B cell (primary cell): Measurements from ENCODE around the gene PRELID2. TPM values are rescaled to one million over a fixed set of nuclear protein-coding genes. Genes with fewer than 3 reads are reported as not detected.
A peak's percentile ranks its signal among the peaks of the same experiment; 100 is the strongest.

Source experiments
- ATAC-seq: fragments of 200-7000 bp; cut with Tn5 transposase; one replicate; pipeline ENCODE4 v1.10.0; 2021; ENCODE audit warnings: low read depth, mild to moderate bottlenecking, moderate number of reproducible peaks, moderate library complexity
- CTCF ChIA-PET: fragments of 350-600 bp; sonication (Branson Sonifier 250); formaldehyde crosslinking; loops from one replicate; lab custom pipeline; 2021; ENCODE audit warnings: antibody characterized with exemption, inconsistent platforms; lab: Charles Lee
- POLR2A ChIA-PET: fragments of 350-600 bp; sonication (Branson Sonifier 250); formaldehyde crosslinking; loops from one replicate; lab custom pipeline; 2021; ENCODE audit warnings: antibody characterized with exemption; lab: Charles Lee
- DNase-seq: peaks from one replicate; pipeline ENCODE4 v3.0.0; 2013
- H2AFZ ChIP-seq: 2 replicates; pipeline ENCODE4 v1.6.1; 2012; ENCODE audit warnings: mild to moderate bottlenecking, low read depth, low read length; ENCODE audit not compliant: insufficient read depth, poor library complexity, severe bottlenecking
- H3K27ac ChIP-seq, 2 donors: 1 replicate in 1 of 2; 2 replicates in 1 of 2; pipeline ENCODE4 v1.5.1; 2012 to 2013; ENCODE audit warnings: low read length in 2 of 2, mild to moderate bottlenecking in 2 of 2, moderate library complexity in 1 of 2
- H3K27me3 ChIP-seq, 4 experiments: fragments of 200-600 bp in 1 of 4; sonication (generic) in 1 of 4; replicated peaks in 1 of 4; 1 replicate in 2 of 4; 2 replicates in 2 of 4; pipeline versions ENCODE4 v1.6.1 to v1.7.0; 2013 to 2016; ENCODE audit warnings: low read length in 3 of 4, mild to moderate bottlenecking in 2 of 4, mixed read lengths in 1 of 4, moderate library complexity in 1 of 4; ENCODE audit not compliant: insufficient read depth in 4 of 4, control insufficient read depth in 3 of 4; ENCODE audit errors: control extremely low read depth in 1 of 4
- H3K36me3 ChIP-seq, 2 experiments: replicated peaks in 1 of 2; 1 replicate in 1 of 2; 2 replicates in 1 of 2; pipeline versions ENCODE4 v1.6.1 to v1.7.1; 2013; ENCODE audit warnings: low read length in 1 of 2; ENCODE audit not compliant: insufficient read depth in 2 of 2, control insufficient read depth in 1 of 2; ENCODE audit errors: control extremely low read depth in 1 of 2, extremely low read depth in 1 of 2
- H3K4me1 ChIP-seq, 2 donors: fragments of 200-600 bp in 1 of 2; sonication (generic) in 1 of 2; 1 replicate in 1 of 2; 2 replicates in 1 of 2; pipeline versions ENCODE4 v1.5.1 to v1.6.1; 2013 to 2017; ENCODE audit warnings: low read length in 2 of 2; ENCODE audit not compliant: control insufficient read depth in 2 of 2, insufficient read depth in 2 of 2
- H3K4me2 ChIP-seq: replicated peaks from 2 replicates; pipeline ENCODE3; 2012; ENCODE audit warnings: mild to moderate bottlenecking, low read depth, low read length; ENCODE audit not compliant: poor library complexity, severe bottlenecking
- H3K4me3 ChIP-seq, 5 experiments: fragments of 200-600 bp in 1 of 5; sonication (generic) in 1 of 5; 1 replicate in 3 of 5; 2 replicates in 2 of 5; pipeline versions ENCODE4 v1.5.1 to v1.7.0; 2011 to 2016; ENCODE audit warnings: low read length in 4 of 5, mild to moderate bottlenecking in 4 of 5, low read depth in 2 of 5, control low read depth in 1 of 5, moderate library complexity in 1 of 5; ENCODE audit not compliant: insufficient read depth in 1 of 5; ENCODE audit errors: control extremely low read depth in 1 of 5, extremely low read depth in 1 of 5
- H3K79me2 ChIP-seq: fragments of 200-600 bp; sonication (generic); one replicate; pipeline ENCODE4 v1.6.0; 2016; ENCODE audit warnings: low read length; ENCODE audit not compliant: control insufficient read depth, insufficient read depth
- H3K9ac ChIP-seq: fragments of 200-600 bp; sonication (generic); 2 replicates; pipeline ENCODE4 v1.6.1; 2017; ENCODE audit warnings: mild to moderate bottlenecking, low read length, moderate library complexity
- H3K9me3 ChIP-seq, 3 donors: one replicate each; pipeline versions ENCODE4 v1.6.1 to v1.7.1; 2013; ENCODE audit warnings: low read length in 2 of 3; ENCODE audit not compliant: control insufficient read depth in 2 of 3, insufficient read depth in 1 of 3; ENCODE audit errors: control extremely low read depth in 1 of 3
- H4K20me1 ChIP-seq: 2 replicates; pipeline ENCODE4 v1.6.0; 2012; ENCODE audit warnings: mild to moderate bottlenecking, low read length; ENCODE audit not compliant: insufficient read depth, control insufficient read depth, poor library complexity, severe bottlenecking
- H3K27ac Mint-ChIP-seq: one replicate; pipeline ENCODE4 v1.8.0; 2021; ENCODE audit warnings: mixed read lengths
- H3K27me3 Mint-ChIP-seq: one replicate; pipeline ENCODE4 v1.8.0; 2021; ENCODE audit warnings: mixed read lengths
- H3K4me1 Mint-ChIP-seq: one replicate; pipeline ENCODE4 v1.8.0; 2021; ENCODE audit warnings: mixed read lengths
- H3K4me3 Mint-ChIP-seq: one replicate; pipeline ENCODE4 v1.8.0; 2021; ENCODE audit warnings: mixed read lengths
- H3K9me3 Mint-ChIP-seq: one replicate; pipeline ENCODE4 v1.8.0; 2022; ENCODE audit warnings: mixed read lengths; ENCODE audit not compliant: insufficient read depth
- EZH2 ChIP-seq: IDR thresholded peaks from 2 replicates; pipeline ENCODE4 v1.6.1; 2012; ENCODE audit warnings: borderline replicate concordance, low read depth, mild to moderate bottlenecking, moderate library complexity, low read length; ENCODE audit not compliant: insufficient read depth, poor library complexity, severe bottlenecking
- WGBS: methylation state at CpG from one replicate; pipeline ENCODE4 v1.1.5; 2013; ENCODE audit warnings: missing lambda C conversion rate; ENCODE audit not compliant: insufficient coverage; 5-methylcytosine and 5-hydroxymethylcytosine counted together
- intact Hi-C: fragments of 100-400 bp; cut with micrococcal nuclease; formaldehyde crosslinking; loops from one replicate; pipeline ENCODE4 v1.10.0; 2022
- polyA plus RNA-seq: library from polyadenylated mRNA; depleted of rRNA; stranded (reverse); fragments of >200 nt; gene quantifications from 2 replicates; pipeline ENCODE4 v1.2.3, GENCODE V29; 2012
- total RNA-seq, 2 donors: library from RNA; stranded (reverse); fragments of 120-200 nt in 1 of 2; gene quantifications; 1 replicate in 1 of 2; 2 replicates in 1 of 2; pipeline versions ENCODE4 v1.2.3 to v1.2.4, GENCODE V29; 2013 to 2022
- TF ChIP-seq, protein P1 (sequence below): fragments of 200-600 bp; IDR thresholded peaks from one replicate; pipeline ENCODE4 v1.8.0; 2022; ENCODE audit warnings: antibody characterized with exemption, mild to moderate bottlenecking

Gene PRELID2
- total and polyA plus RNA-seq, 2 donors (not counting 1 experiment from before 2014, with no cell fraction given) = 0.63 to 2.7 TPM

- peak overlapping the region; percentile 79 for H2AFZ ChIP-seq
- no peaks in the 10 kb centered on the region for H3K9me3 ChIP-seq
- DNase-seq (no peak), ATAC-seq (no peak)
- H3K27me3 ChIP-seq = no peaks in the 10 kb centered on the region
- H3K4me3 ChIP-seq = no peak overlapping the region
- H3K9ac ChIP-seq = no peak overlapping the region
- no peak for TF ChIP-seq EZH2
- TF ChIP-seq, protein P1, sequence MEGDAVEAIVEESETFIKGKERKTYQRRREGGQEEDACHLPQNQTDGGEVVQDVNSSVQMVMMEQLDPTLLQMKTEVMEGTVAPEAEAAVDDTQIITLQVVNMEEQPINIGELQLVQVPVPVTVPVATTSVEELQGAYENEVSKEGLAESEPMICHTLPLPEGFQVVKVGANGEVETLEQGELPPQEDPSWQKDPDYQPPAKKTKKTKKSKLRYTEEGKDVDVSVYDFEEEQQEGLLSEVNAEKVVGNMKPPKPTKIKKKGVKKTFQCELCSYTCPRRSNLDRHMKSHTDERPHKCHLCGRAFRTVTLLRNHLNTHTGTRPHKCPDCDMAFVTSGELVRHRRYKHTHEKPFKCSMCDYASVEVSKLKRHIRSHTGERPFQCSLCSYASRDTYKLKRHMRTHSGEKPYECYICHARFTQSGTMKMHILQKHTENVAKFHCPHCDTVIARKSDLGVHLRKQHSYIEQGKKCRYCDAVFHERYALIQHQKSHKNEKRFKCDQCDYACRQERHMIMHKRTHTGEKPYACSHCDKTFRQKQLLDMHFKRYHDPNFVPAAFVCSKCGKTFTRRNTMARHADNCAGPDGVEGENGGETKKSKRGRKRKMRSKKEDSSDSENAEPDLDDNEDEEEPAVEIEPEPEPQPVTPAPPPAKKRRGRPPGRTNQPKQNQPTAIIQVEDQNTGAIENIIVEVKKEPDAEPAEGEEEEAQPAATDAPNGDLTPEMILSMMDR = no peak
- Mint-ChIP-seq H3K4me1 (peaks cover 16% of the 10 kb centered on the region), H3K27me3 (peaks cover 6% of the 10 kb centered on the region), H3K27ac (no peak overlapping the region), H3K9me3 (no peaks in the 10 kb centered on the region), H3K4me3 (peak overlapping the region; percentile 48)
- H3K4me1 ChIP-seq = peaks cover 9 to 17% of the 10 kb centered on the region in 2 donors
- H3K36me3 ChIP-seq = no peaks in the 10 kb centered on the region
- POLR2A ChIA-PET = no interaction called here
- no peaks in the 10 kb centered on the region for H4K20me1 ChIP-seq
- CTCF ChIA-PET = interaction anchor here (1.2 to 3.6 kb wide), 3 partner anchors 8 to 1630 kb away, joined by 3 to 17 read pairs (median 3); no protein-coding TSS in a partner anchor
- H3K79me2 ChIP-seq = no peaks in the 10 kb centered on the region
- WGBS = 92% methylated on average over 4 of the region's 10 CpGs
- intact Hi-C loops = no loop called here
- no peak overlapping the region for H3K4me2 ChIP-seq
- H3K27ac ChIP-seq = no peak overlapping the region
Observed at GRCh38 chr5:145833631-145834200, 1.4 kb downstream of the PRELID2 start.

DNA sequence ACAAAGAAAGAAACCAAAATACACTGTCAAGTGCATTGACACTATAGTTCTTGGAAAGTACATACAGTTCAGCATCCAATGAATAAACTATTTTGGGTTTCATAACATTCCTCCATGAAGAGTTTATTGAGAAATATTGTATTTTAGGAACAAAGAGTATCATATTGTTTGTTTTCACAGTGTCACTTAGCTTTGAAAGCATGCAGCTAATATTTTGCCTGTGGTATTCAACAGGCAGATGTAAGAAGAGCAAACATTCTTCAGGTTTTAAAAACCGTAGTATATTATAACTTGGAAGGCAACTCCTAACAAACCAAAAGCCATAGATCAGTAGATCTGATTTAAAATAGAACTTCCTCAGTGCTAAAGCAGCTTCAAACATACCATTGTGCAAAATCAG, 4.5 kb downstream of the PRELID2 start:
- Histone ChIP-seq H3K27ac (no peak overlapping the region), H3K4me2 (no peak overlapping the region), H3K36me3 (no peaks in the 10 kb centered on the region), H3K9me3 (no peaks in the 10 kb centered on the region), H3K79me2 (no peaks in the 10 kb centered on the region), H2AFZ (no peak overlapping the region), H3K4me1 (peaks cover 4 to 11% of the 10 kb centered on the region in 2 donors), H4K20me1 (no peaks in the 10 kb centered on the region), H3K27me3 (no peaks in the 10 kb centered on the region), H3K9ac (no peak overlapping the region), H3K4me3 (no peak overlapping the region)
- ATAC-seq (no peak), DNase-seq (no peak)
- ChIA-PET CTCF (no interaction called here), POLR2A (no interaction called here)
- Mint-ChIP-seq H3K9me3 (no peaks in the 10 kb centered on the region), H3K4me1 (peaks cover 7% of the 10 kb centered on the region), H3K4me3 (no peak overlapping the region), H3K27me3 (no peaks in the 10 kb centered on the region), H3K27ac (no peak overlapping the region)
- TF ChIP-seq, protein P1 = no peak
- TF ChIP-seq EZH2 = no peak
- no CpG with 5 or more reads among the region's 1 CpG for WGBS
- intact Hi-C loops = no loop called here
